ENCODE measurements around the gene NSA2. TPM values are rescaled to one million over a fixed set of nuclear protein-coding genes. Genes with fewer than 3 reads are reported as not detected.

NSA2 gene
- total RNA-seq, 1 donor from 2014 or later: 143 TPM

GRCh38 chr5:74801941-74802340, 34.9 kb downstream of the NSA2 start:
- DNase-seq (ENCODE audit: low read depth): no peak
- H3K4me3 ChIP-seq (ENCODE audit: low read depth, low read length): no peak overlapping the region
- no peak for TF ChIP-seq CTCF (conservative IDR thresholded peaks at IDR 0.05; ENCODE audit: low read depth, low read length)

- no peak for DNase-seq (ENCODE audit: low read depth)
- no peak for TF ChIP-seq CTCF (conservative IDR thresholded peaks at IDR 0.05; ENCODE audit: low read depth, low read length)
- no peak overlapping the region for H3K4me3 ChIP-seq (ENCODE audit: low read depth, low read length)
Measured at GRCh38 chr5:74810915-74811314, 43.9 kb downstream of the NSA2 start.

DNA sequence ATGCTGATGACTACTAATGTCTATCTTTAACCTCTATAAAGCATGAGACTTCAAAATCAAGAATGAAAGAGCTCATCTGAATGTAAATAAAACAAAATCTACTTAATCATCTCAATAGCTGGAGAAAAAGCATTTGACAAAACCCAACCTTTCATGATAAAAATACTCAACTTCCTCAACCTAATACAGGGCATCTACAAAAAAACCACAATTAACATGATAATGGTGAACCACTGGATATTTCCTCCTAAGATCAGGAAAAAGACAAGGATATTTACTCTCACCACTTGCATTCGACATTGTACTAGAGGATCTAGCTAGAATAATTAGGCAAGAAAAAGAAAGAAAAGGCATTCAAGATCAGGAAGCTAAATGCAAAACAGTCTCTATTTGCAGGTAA, 49.8 kb downstream of the NSA2 start:
- no peak for TF ChIP-seq CTCF (conservative IDR thresholded peaks at IDR 0.05; ENCODE audit: low read depth, low read length)
- H3K4me3 ChIP-seq (ENCODE audit: low read depth, low read length): no peak overlapping the region
- no peak for DNase-seq (ENCODE audit: low read depth)

- no peak for TF ChIP-seq CTCF (conservative IDR thresholded peaks at IDR 0.05; ENCODE audit: low read depth, low read length)
- H3K4me3 ChIP-seq (ENCODE audit: low read depth, low read length): no peak overlapping the region
- no peak for DNase-seq (ENCODE audit: low read depth)
Measured at GRCh38 chr5:74822288-74822687, 55.2 kb downstream of the NSA2 start.

DNA sequence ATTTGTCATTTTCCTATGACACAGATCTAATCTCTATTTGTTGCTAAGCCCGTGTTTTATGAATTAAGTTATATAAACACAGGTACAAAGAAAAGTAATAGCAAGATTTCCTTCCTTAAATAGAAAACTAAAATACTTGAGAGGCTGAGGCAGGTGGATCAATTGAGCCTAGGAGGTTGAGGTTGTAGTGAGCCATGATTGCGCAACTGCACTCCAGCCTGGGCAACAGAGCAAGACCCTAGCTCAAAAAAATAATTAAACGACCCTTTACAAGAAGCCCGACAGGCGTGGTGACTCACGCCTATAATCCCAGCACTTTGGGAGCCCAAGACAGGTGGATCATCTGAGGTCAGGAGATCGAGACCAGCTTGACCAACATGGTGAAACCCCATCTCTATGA, 62.4 kb downstream of the NSA2 start:
- H3K4me3 ChIP-seq (ENCODE audit: low read depth, low read length): no peak overlapping the region
- DNase-seq (ENCODE audit: low read depth): no peak
- TF ChIP-seq CTCF (conservative IDR thresholded peaks at IDR 0.05; ENCODE audit: low read depth, low read length): no peak

Other genes starting within 250 kb of the NSA2 start
- gene ENC1, start 126.5 kb upstream of the NSA2 start, total RNA-seq: 65.8 and 90.5 TPM in 2 replicates
- gene HEXB, start 82.0 kb upstream of the NSA2 start, total RNA-seq: 94.2 and 119 TPM in 2 replicates
- 19.1 and 29.6 TPM in 2 replicates for gene GFM2, start 132 bp upstream of the NSA2 start, total RNA-seq
- 8.9 and 11.1 TPM in 2 replicates for gene FAM169A, start 99.1 kb downstream of the NSA2 start, total RNA-seq